Cerebellar cortex (tissue), 1 donor: Measurements from ENCODE around the gene NEGR1.

ENCODE experiments used
- DNase-seq: peaks from one replicate; pipeline ENCODE4 v3.0.0-alpha.2; 2015; ENCODE audit warnings: low spot score

NEGR1 gene

DNA sequence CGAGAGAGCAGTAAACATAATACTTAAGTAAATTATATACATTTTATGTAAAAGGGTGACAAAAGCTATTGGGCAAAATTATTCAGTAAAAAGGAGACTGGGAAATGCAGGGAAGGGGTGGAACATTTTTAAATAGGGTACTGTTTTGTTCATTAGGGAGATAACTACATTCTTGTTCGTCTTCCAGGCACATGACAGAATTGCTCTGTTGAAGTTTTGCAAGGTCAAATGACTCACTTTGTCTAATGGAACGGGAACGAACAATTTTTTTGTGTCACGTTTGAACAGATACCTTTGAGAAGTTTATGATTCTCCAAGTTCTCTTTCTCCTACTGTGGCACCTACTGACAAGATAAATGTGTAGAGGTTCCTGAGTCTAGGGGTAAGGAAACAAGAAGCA lies 819.2 kb downstream of the NEGR1 start:
- no peak for DNase-seq

DNA sequence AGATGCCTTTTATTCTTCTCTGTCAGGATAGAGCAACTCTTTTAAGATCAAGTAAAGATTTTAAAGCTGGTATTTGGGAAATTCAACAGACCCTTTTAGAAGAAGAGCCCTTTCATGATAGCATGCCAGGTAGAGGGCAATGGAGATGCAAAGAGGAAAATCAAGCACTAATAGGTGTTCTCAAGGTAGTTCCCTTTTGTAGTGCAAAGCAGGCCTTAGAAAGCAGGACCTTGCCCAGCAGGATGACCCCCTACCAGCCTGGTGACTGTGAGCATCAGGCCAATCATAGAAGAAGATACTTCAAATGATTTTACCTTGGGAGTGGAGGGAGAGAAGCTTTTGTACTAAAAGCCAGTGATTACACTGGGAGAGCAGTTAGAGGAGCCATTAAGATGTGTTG lies 820.1 kb downstream of the NEGR1 start:
- DNase-seq: no peak

DNA sequence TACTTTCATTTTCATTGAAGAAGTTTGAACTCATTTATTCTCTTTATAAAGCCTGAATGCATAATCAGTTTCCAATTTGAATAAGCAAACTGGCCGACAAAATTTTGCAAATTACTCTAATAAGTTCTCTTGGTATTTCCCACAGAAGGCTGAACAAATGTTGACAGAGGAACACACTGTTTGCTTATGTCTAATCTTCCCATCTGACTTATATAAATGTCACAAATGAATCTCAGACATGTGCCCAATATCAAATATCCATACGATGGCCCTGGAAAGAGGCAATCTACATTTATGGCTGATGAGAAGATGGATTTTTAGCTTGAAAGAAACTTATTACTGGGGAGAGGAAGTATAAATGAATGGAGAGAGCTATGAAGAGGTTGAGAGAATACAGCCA lies 820.9 kb downstream of the NEGR1 start:
- DNase-seq: no peak

DNA sequence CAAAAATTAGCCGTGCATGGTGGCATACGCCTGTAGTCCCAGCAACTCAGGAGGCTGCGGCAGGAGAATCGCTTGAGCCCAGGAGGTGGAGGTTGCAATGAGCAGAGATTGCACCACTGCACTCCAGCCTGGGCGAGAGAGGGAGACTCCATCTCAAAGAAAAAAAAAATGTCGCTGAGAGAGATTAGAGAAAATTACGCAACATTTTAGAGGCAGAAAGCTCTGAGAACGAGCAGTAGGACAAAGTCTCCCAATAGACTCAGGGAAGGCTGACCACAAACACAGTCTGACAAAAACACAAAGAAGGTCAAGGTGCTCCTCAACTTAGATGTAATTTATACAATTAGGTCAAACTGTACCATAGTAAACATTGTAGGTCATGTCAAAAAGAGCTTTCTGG lies 833.9 kb downstream of the NEGR1 start:
- DNase-seq: no peak

DNA sequence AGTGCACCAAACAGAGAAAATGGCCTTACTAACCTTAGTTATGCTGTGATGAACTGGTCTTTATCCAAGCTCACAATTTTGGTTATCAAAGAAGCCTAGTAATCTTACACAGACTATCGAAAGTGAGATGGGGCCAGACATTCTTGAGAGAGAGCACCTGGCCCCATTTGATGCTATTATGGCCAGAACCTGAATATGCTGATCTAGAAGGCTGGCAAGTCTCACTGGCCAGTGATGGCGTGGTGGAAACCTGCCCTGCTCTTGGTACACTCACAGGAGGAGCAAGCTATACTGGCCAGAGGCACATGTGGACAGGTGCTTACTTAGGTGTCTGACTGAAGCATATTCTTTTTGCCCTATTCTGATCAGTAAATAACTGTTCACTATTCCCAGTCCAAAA lies 843.7 kb downstream of the NEGR1 start:
- peak; percentile 53 for DNase-seq

DNA sequence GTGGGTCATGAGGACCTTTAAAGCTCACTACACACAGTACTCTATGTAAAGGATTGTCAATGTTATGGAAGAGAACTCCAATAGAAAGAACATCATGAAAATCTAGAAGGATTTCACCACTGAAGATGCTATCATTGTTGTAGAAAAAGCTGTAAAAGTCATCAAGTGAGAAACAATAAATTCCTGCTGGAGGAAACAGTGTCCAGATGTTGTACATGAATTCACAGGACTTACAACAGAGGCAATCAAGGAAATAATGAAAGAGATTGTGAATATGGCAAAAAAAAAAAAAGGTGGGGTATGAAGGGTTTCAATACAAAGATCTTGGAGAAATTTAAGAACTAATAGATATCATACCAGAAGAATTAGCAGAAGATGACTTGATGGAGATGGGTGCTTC lies 846.4 kb downstream of the NEGR1 start:
- DNase-seq: no peak

DNA sequence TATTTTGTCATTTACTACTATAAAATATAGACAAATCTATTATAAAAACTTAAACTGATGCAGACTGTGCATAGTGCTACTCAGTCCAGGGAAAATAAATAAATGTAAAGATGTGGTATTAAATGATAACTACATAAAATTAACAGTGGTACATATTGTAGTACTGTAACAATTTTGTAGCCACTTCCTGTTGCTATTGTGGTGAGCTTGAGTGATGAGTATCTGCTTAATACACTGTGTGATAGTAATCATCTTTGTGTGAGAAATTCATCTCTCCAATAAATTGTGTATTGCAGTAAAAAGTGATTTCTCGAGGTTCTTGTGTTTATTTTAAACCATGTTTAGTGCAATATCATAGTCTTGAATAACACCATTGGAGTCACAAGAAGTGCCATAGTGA lies 848.1 kb downstream of the NEGR1 start:
- DNase-seq: no peak

DNA sequence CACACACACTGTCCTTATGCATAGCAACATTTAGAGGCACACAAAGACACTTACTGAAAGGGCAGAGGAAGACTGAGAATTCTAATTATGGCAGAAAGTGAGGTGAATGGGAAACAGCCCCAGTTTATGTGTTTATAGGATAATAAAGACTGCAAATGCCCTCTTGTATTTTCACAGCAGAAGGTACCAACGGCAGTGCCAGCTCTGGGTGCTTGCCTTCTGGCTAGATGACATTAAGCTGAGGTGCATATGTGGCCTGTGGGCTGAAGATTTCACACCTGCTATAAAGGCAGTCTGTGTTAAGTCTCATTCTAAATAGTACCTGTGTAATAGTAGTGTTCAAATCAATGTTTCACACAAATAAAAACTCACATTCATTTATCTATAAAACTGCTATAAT lies 854.3 kb downstream of the NEGR1 start:
- peak; percentile 86 for DNase-seq

DNA sequence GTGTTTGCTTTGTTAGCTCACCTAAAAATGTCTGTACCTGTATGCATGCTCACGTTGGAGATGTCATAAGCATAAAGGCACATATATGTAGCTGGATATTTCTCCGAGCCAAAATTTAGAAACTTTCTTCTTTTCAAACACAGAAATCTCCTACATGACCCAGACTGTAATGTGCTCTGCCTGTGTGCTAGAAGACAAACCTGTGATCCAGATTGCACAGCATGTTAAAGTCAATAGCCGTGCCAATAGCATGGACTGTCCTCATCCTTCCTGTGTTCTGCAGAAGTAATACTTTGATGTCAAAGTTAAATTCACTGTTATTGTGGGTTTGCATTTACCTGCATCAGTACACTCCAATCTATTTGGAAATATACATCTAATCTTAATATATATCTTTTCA lies 855.3 kb downstream of the NEGR1 start:
- DNase-seq: peak; percentile 73

DNA sequence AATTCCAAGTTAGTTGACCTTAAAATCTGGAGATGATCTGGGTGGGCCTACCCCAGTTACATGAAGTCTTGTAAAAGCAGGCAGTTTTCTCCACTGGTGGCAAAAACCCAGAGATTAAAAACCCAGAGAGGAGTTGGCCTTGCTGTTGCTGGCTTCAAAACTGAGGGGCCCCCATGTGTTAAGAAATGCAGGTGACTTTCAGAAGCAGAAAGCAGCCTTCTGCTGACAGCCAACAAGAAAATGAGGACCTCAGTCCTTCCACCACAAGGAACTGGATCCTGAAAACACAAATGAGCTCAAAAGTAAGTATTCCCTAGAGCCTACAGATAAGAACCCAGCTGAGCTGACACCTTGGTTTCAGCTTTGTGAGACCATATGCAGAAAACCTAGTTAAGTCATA lies 857.8 kb downstream of the NEGR1 start:
- DNase-seq: no peak

DNA sequence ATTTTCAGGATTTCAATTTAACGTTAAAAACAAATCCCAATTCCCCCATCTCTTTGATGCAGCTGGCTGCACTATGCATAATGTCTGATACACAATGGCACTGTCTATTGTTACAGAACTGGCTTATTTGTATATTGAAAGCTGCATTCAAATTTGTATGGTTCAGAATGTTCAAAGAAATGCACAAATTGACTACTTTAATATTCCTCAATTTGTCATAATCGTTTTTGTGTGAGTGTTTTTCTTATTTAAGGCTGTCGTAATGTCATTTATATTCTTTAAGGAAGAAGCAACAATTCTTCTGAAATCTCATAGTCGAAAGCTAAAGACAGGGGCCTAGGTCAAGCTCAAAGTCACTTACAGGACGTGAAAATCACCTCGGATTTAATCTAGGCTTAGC lies 860.1 kb downstream of the NEGR1 start:
- no peak for DNase-seq

DNA sequence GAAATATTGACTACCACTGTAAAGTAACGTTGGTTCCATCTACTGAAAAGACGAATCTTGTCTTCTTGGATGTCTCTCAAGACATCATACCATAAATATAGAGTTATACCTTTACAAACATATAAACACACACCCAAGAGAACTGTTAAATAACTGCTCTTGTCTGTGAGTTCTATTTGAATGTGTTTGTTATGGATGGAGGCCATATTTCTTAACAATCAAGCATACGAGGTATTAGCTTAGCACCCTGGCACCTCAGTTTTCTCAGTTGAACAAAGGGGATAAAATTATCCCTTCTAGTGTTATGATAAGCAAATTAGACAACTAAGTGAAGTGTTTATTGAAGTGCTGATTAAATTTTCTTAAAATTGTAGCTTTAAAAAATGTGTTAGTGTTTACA lies 864.9 kb downstream of the NEGR1 start:
- DNase-seq: no peak

DNA sequence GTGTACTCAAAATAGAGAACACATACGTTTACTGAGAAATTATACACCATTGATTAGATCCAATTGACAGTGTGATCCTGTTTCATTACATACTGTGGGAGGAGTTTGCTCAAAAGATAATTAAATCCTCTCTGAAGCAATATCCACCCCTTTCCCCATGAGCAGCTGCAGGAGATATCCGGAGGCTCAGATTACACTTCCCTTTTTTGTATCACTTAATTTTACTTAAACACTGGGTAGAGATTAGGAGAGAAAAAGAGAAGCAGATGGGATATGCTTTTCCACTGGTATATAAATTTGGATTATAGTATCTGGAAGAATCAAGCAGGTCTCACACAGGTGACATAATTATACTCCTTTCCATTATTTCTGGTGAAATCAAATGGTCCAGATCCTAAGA lies 868.2 kb downstream of the NEGR1 start:
- no peak for DNase-seq

DNA sequence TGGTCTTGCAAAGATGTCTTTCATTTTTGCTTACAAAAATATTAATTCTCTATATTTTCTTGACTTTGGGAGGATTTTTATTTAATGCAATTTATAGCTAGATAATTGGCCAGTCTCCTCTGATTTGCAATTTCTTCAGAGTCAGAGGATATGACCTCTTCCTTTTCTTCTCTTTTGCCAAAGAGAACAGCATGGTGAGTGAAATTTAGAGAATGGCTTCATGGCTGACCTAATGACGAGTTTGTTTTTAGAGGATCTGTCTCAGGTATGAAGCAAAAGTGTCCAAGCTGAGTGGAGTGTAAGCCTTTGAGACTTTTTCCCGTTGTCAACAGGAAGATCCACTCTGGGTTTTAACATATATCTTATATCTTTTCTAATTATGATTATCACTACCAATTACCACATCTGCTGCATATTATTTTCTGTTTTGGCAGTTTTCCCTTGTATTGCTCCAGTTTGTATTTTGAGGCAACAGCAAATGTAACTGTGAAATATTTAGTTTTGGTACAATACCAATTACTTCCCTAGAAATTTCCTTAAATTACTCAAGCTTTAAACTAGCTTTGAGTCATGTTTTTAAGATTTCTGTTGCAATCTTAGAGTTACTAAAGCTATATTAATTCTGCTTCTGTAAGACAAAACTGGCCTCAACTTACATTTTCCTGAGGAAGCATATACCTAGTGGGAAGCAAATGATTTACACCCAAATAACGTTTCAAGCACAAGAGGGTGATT lies 868.7 kb downstream of the NEGR1 start:
- no peak for DNase-seq

DNA sequence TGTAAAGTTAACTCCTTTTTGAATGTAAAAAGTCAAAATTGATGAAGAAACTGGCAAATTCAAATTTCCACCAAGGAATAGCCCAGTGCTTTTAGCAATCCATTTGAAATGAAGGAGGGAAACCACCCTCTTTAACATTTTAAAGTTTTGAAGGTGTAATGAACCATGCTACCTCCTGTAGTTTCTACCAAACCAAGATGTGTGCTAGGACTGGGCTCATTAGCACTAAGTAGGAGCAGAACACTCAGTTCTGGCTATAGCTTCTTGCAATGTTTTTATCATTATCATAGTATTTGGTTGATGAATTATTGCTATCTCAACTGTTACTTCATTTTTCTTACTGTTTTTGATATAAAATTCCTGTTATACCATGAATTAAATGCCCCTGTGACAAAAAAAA lies 882.3 kb downstream of the NEGR1 start:
- DNase-seq: no peak

DNA sequence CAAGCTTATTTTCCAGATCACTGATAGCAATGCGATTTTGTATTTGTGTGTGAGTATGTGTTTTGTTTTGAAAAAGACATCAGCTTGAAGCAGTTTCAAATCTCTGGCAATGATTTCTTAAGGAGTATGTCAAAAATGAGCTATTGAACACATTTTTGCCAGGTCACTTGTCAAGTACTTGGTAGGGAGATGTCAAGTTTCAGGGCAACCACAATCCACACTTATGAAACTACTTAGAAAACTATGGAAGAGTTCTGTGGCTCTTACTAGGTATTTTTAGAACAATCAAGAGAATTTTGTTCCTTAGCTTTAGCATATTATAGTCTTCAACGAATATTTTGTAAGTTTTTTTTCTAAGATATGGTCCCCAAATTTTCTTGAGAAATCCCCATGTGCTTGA lies 882.7 kb downstream of the NEGR1 start:
- DNase-seq: no peak

DNA sequence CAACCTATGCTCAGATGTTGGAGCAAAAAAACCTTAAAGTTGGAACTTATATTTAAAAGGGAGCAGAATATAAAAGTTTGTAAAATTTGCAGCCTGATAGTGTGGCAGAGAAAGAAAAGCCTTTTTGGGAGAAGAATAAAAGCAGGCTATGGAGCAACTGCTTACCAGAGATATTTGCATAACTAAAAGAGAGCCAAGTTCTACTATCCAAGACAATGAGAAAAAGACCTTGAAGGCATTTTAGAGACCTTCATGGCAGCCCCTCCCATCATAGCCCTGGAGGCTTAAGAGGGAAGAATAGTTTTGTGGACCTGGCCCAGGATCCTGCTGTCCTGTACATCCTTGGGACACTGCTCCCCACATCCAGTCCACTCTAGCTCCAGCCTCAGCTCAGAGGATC lies 889.0 kb downstream of the NEGR1 start:
- no peak for DNase-seq

DNA sequence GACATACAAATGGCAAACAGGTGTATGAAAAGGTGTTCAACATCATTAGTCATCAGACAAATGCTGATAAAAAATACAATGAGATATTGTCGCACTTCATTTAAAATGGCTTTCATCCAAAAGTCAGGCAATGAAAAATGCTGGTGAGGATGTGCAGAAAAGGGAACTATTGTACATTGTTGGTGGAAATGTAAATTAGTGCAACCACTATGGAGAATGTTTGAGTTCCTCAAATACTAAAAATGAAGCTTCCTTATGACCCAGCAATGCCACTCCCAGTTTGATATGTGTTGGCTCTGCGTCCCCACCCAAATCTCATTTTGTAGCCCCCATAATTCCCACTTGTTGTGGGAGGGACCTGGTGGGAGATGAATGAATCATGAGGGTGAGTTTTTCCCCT lies 891.8 kb downstream of the NEGR1 start:
- no peak for DNase-seq

DNA sequence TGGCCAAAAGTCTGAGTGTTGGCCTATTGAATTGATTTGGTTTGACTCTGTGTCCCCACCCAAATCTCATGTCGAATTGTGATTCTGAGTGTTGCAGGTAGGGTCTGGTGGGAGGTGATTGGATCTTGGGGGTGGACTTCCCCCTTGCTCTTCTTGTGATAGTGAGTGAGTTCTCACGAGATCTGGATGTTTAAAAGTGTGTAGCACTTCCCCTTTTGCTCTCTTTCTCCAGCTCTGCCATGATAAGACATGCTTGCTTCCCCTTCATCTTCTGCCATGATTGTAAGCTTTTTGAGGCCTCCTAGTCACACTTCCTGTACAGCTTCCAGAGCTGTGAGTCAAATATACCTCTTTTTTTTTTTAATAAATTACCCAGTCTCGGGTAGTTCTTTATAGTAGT lies 904.5 kb downstream of the NEGR1 start:
- no peak for DNase-seq

DNA sequence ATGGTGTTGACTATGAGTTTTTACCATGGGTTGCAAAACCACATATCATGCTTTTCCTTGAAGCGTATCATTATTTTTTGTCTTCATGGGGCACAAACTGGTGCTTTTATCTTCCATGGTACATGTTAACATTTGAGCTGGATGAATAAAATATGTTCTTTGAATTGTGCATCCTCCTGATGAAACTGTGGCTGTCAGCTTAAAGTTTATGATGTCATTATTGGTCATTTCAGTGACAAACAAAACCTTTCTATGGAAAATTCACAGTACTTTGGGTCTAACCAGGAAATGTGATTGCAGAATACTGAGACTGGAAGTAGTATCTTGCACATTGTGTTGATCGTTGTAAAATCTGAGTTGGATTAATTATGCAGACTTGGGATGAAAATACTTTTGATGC lies 909.8 kb downstream of the NEGR1 start:
- DNase-seq: no peak

DNA sequence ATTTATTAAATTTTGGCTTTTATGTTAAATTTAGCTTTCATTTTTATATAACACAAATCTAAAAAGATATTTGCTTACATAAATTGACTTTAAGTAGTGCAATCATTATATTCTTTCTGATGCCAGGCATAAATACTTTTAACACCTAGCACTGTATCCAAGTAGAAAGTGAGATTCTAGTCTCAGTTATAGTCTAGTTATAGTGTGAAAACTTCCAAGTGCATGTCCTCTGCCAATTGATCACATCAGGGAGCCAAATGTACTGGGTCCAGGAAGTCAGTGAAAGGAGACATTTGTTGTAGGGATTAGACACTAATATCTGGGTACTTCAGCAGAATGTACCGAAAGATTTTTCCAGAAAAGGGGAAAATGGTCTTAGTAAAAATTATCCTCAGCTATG lies 910.8 kb downstream of the NEGR1 start:
- DNase-seq: no peak

DNA sequence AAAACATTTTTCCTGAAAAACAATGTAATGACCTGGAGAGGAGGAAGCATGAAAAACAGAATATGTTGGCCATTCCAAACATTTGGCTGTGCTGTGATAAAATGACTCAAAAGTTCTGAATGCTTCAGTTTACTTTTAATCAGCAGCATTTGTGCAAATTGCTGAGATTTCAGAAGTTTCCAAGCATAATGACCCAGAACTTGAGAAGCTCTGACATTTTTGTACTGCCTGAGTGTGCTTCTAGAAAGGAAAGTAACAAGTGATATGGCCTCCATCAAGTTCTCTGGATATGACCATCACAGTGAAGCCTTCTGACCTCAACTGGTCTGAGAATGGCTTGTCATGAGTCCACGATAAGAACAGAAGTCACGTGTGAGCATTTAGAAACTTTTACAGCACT lies 918.1 kb downstream of the NEGR1 start:
- DNase-seq: no peak

DNA sequence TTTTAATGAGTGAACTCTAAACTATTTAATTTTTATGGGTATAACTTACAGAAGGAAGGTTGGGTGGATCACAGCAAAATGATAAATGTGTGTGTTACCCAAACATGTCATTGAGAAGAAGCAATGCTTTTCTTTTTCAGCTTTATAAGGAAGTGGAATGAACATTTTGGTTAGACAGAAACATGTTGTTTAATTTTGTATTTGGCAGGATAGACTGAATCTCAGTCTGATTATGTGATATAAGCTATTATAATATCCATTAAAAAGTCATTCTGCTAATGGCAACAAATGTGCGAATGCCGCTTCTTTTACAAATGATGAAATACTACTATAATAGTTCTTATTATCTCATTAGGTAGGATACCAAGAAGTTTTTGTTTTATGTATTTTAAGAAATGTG lies 919.6 kb downstream of the NEGR1 start:
- DNase-seq: no peak

DNA sequence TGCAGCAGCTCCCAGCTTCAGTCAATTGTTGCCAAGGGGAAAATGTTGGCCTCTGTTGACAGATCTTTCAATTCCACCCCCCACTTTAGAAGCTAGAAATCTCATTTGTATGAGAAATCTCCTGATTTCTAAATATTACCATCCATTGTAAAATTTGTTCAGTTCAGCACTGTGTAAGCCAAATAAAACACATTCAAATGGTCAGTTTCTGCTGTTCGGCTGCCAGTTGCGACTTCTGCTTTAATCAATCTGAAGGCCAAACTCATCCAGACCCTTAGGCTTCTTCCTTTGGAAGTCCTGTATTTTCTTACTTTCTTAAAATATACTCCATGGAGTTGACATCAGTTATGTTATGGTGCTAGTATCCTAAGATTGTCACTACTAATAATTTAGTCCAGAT lies 920.3 kb downstream of the NEGR1 start:
- no peak for DNase-seq

DNA sequence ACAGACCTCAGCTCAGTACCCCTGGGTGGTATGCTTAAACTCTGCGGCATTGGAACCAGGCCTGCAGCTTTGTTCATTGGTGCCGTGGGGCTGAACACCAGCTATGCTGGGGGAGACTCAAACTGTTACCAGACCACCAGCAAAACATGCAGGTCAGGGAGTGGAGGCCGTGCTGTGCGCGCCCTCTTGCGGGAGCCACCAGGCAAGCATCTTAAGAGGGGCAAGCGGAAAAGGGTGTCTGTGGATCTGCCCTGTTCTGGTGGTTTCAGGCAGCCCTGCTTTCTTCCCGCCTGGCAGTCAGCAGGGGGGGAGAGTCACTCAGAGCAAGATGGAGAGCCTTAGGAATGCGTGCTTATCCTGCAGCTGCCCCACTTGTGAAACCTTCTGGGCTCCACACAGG lies 924.6 kb downstream of the NEGR1 start:
- DNase-seq: no peak
